RCC 7860 (cell line): ENCODE data around the gene USP34.
A peak's percentile ranks its signal among the peaks of the same experiment; 100 is the strongest.
"Not testable (repeated sequence)": the region's sequence is repeated elsewhere in the genome, so short reads cannot be mapped to it uniquely, and the experiment has no call there.

Experiments
- DNase-seq: peaks from one replicate; pipeline ENCODE4 v3.0.0-alpha.2; 2015; ENCODE audit warnings: low spot score
- FAIRE-seq: peaks from 2 replicates; lab custom pipeline; 2012; peaks lifted over from hg19 to GRCh38; lab: Jason Lieb, UNC

Gene USP34, protein sequence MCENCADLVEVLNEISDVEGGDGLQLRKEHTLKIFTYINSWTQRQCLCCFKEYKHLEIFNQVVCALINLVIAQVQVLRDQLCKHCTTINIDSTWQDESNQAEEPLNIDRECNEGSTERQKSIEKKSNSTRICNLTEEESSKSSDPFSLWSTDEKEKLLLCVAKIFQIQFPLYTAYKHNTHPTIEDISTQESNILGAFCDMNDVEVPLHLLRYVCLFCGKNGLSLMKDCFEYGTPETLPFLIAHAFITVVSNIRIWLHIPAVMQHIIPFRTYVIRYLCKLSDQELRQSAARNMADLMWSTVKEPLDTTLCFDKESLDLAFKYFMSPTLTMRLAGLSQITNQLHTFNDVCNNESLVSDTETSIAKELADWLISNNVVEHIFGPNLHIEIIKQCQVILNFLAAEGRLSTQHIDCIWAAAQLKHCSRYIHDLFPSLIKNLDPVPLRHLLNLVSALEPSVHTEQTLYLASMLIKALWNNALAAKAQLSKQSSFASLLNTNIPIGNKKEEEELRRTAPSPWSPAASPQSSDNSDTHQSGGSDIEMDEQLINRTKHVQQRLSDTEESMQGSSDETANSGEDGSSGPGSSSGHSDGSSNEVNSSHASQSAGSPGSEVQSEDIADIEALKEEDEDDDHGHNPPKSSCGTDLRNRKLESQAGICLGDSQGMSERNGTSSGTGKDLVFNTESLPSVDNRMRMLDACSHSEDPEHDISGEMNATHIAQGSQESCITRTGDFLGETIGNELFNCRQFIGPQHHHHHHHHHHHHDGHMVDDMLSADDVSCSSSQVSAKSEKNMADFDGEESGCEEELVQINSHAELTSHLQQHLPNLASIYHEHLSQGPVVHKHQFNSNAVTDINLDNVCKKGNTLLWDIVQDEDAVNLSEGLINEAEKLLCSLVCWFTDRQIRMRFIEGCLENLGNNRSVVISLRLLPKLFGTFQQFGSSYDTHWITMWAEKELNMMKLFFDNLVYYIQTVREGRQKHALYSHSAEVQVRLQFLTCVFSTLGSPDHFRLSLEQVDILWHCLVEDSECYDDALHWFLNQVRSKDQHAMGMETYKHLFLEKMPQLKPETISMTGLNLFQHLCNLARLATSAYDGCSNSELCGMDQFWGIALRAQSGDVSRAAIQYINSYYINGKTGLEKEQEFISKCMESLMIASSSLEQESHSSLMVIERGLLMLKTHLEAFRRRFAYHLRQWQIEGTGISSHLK (N-terminal part only)

GRCh38 chr2:61470965-61471904 lies at the start of gene USP34:
TSS of gene USP34 (minus strand) at chr2:61471087. CDS start at chr2:61470692, 395 bp downstream.
- FAIRE-seq (no peak), DNase-seq (peak; percentile 82)

DNA sequence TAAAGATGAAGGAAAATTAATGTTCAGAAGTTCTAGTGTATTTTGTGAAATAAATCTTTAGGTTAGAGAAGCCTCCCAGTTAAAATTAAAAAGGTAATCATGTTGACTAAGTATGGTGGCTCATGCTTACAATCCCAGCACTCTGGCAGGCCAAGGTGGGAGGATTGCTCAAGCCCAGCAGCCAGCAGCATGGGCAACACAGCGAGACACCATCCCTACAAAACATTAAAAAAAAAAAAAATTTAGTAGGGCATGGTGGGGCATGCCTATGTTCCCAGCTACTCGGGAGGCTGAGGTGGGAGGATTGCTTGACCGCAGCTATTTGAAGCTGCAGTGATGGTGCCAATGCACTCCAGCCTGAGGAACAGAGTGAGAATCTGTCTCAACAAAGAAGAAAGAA lies 49.4 kb upstream of the USP34 start:
- DNase-seq: no peak
- no peak for FAIRE-seq

- FAIRE-seq: no peak
- no peak for DNase-seq
Observed at GRCh38 chr2:61512768-61513398, 42.0 kb upstream of the USP34 start.

GRCh38 chr2:61510674-61511671 lies 40.1 kb upstream of the USP34 start:
- FAIRE-seq: no peak
- no peak for DNase-seq

GRCh38 chr2:61504949-61505348 lies 34.1 kb upstream of the USP34 start:
- DNase-seq (no peak), FAIRE-seq (no peak)

DNA sequence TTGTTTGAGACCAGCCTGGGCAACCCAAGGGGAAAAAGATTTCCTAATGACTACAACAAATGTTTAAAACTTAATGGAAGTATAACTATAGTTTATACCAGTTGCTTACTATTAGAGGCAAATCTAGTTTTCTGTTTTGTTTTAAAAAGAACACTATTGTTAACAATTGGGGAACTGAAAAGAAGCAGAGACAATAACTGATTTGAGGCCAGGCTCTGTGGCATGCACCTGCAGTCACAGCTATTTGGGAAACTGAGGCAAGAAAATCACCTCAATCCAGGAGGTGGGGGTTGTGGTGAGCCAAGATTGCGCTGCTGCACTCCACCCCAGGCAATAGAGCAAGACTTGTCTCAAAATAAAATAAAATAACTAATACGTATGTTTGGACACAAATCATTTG lies 28.2 kb upstream of the USP34 start:
- FAIRE-seq: no peak
- DNase-seq: no peak

DNA sequence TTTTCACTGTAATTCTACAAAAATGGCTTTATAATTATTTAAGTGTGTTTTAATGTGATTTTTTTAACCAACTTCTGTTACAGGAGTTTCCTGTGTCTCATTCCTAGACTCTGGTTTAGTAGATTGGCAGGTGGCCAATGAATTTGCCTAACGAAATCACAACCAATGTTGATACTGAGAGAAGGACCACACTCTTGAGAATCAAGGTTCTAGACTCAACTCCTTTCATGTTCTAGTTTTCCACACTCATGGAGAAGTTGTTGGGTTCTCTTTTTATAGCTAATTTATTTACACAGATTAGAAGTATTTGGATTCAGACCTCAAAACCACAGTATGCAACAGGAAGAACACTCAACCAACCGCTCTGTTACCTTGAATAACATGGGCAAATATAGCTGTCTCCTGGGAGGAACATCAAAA lies 22.6 kb upstream of the USP34 start:
- FAIRE-seq: no peak
- no peak for DNase-seq

- DNase-seq: no peak
- no peak for FAIRE-seq
Observed at GRCh38 chr2:61492476-61492875, 21.6 kb upstream of the USP34 start.

DNA sequence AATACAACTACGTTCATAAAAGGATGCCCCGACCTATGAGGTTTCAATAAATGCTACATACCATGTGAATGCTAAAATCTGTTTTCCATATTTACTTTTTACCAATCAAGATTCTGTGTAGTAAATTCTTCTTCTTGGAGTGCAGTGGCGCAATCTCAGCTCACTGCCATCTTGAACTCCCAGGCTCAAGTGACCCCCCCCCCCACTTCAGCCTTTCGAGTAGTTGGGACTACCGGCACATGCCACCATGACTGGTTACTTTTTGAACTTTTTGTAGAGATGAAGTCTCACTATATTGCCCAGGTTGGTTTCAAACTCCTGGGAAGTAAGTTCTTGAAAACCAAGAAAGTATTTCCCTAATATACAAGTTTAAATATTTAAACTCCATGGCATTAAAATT lies 14.4 kb upstream of the USP34 start:
- FAIRE-seq (no peak), DNase-seq (no peak)

DNA sequence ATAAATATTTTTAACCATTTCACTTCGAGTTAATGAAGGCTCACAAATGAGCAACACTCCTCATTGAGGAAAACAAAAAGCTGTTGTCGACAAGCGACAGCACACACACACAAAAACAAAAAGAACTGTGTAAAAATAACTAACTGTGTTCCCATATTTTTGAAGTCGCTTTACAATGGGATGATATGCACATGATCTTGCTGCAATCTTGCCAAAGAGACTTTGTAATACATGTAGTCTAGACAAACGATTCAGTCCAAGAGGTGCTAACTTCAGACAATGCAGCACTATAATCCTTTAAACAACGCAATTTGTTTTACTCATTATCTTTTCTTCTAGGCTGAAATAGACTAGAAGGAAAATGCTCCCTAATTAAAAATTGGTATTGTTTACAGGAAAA lies 7.2 kb upstream of the USP34 start:
- FAIRE-seq (no peak), DNase-seq (no peak)

DNA sequence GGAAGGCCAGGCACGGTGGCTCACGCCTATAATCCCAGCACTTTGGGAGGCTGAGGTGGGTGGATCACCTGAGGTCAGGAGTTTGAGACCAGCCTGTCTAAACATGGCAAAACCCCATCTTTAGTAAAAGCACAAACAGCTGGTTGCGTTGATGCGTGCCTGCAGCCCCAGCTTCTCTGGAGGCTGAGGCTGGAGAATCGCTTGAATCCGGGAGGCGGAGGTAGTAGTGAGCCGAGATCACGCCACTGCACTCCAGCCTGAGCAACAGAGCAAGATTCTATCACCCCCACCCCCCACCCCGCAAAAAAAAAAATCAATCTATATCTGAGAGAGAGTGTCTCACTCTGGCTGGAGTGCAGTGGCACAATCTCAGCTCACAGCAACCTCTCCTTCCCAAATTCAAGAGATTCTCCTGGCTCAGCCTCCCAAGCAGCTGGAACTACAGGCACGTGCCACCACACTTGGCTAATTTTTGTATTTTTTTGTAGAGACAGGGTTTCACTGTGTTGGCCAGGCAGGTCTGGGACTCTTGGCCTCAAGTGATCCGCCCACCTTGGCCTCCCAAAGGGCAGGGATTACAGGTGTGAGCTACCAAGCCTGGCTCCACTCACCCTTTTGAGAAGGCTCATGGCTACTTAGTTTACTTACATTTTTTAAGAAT lies 6.2 kb upstream of the USP34 start:
- not testable (repeated sequence) for FAIRE-seq, DNase-seq

DNA sequence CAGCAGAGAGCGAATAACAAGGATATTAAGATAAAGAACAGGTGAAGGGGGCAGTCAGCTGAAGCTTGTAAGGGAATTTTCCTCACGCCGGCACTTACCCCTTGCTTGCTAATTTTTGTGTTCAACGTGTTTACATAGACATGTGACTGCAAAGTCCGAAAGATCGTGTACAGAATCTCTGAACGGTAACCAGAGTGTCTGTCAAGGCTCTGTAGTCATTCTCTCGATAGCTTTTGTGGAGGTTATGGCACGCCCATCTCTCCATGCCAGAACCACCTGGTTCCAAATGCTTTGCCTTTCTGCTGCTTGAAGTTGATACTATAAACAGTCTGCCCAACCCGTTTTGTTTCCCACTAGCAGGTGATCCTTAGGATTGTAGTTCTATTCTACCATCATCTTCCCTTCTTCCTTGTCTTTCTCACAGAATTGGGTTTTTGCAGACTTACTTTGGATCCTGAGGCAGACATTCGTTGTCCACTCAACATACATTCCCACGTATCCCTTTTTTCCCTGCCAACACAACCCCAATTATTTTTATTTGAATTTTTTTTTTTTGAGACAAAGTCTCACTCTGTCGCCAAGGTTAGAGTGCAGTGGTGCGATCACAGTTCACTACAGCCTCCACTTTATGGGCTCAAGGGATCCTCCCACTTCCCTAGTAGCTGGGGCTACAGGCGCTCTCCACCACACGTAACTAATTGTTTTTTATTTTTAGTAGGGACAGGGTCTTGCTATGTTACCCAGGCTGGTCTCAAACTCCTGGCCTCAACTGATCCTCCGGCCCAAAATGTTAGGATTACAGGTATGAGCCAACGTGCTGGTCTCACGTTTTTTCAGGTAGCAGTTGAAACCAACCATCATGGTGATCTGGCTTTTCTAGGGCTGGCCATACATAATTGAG lies 1.3 kb upstream of the USP34 start:
- DNase-seq: no peak
- FAIRE-seq: no peak

GRCh38 chr2:61470122-61470951 lies 550 bp downstream of the USP34 start:
- no peak for FAIRE-seq
- peak; percentile 59 for DNase-seq

DNA sequence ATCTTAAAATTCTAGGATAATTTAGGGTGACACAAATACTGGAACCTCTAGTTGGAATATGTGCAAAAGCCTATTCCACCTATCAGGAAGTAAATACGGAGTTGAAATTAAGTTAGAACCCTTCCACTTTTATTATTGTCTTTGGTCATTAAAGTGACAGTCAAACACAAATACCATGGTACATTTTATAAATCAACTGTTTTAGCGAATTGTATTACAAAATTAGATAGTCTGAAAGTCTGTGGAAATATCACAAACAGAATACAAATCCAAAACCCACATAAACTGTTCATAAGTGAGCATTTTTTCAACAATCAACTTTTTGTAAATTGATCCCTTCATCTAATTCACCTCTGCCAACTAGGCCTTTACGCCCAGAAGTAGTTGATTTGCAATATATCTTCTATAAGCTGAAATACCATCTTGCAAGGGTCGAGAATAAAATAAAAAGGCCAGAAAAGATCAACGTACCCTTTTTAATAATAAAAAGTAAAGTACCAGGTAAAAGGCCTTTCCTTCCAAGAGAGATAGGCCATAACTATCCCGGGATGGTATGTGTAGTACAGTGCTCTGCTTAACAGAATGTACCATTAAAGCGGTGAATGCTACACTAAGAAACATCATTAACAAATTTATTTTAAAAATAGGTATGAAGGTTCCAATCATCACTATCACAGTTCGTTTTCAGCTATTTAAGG lies 1.3 kb downstream of the USP34 start:
- no peak for DNase-seq
- FAIRE-seq: no peak

GRCh38 chr2:61468231-61468630 lies 2.7 kb downstream of the USP34 start:
- not testable (repeated sequence) for FAIRE-seq, DNase-seq
